Globus pallidus (tissue), 1 donor: ENCODE results near the gene GBF1.
"Not testable (repeated sequence)": the region's sequence is repeated elsewhere in the genome, so short reads cannot be mapped to it uniquely, and the experiment has no call there.

Experiments
- DNase-seq: peaks from one replicate; pipeline ENCODE4 v3.0.0-alpha.2; 2015; ENCODE audit warnings: low spot score

The GBF1 gene

GRCh38 chr10:102308318-102308717 lies 63.0 kb downstream of the GBF1 start:
- DNase-seq: not testable (repeated sequence)

GRCh38 chr10:102309236-102309635 lies 63.9 kb downstream of the GBF1 start:
- DNase-seq: no peak

- no peak for DNase-seq
Observed at GRCh38 chr10:102309916-102310315, 64.6 kb downstream of the GBF1 start.

GRCh38 chr10:102310361-102311024 lies 65.2 kb downstream of the GBF1 start:
- no peak for DNase-seq

- DNase-seq: no peak
Observed at GRCh38 chr10:102311025-102311420, 65.7 kb downstream of the GBF1 start.

GRCh38 chr10:102312683-102313082 lies 67.4 kb downstream of the GBF1 start:
- DNase-seq: no peak

GRCh38 chr10:102313221-102313896 lies 68.0 kb downstream of the GBF1 start:
- no peak for DNase-seq

- DNase-seq: no peak
Observed at GRCh38 chr10:102314801-102315200, 69.5 kb downstream of the GBF1 start.

GRCh38 chr10:102316421-102316820 lies 71.1 kb downstream of the GBF1 start:
- DNase-seq: no peak

- DNase-seq: no peak
Observed at GRCh38 chr10:102322914-102323313, 77.6 kb downstream of the GBF1 start.

GRCh38 chr10:102324061-102324460 lies 78.7 kb downstream of the GBF1 start:
- no peak for DNase-seq

GRCh38 chr10:102326031-102326430 lies 80.7 kb downstream of the GBF1 start:
- no peak for DNase-seq

- no peak for DNase-seq
Observed at GRCh38 chr10:102327002-102327401, 81.7 kb downstream of the GBF1 start.

GRCh38 chr10:102327641-102328040 lies 82.3 kb downstream of the GBF1 start:
- DNase-seq: peak; percentile 21

- DNase-seq: no peak
Observed at GRCh38 chr10:102332772-102333171, 87.4 kb downstream of the GBF1 start.

- no peak for DNase-seq
Observed at GRCh38 chr10:102334101-102334500, 88.8 kb downstream of the GBF1 start.

GRCh38 chr10:102335184-102335583 lies 89.9 kb downstream of the GBF1 start:
- DNase-seq: no peak

- no peak for DNase-seq
Observed at GRCh38 chr10:102341038-102341688, 95.8 kb downstream of the GBF1 start.

- DNase-seq: no peak
Observed at GRCh38 chr10:102342458-102342857, 97.1 kb downstream of the GBF1 start.

- no peak for DNase-seq
Observed at GRCh38 chr10:102342958-102343357, 97.6 kb downstream of the GBF1 start.

- no peak for DNase-seq
Observed at GRCh38 chr10:102344067-102344466, 98.7 kb downstream of the GBF1 start.

GRCh38 chr10:102347236-102347828 lies 102.0 kb downstream of the GBF1 start:
- no peak for DNase-seq
